Activated naive CD8-positive, alpha-beta T cell treated with anti-CD3 and anti-CD28 coated beads, Interleukin-2, amount 50 U/mL, for 24 hours (primary cell): ENCODE results near the gene ZBTB7C.

Source experiments
- ATAC-seq: fragments of 150-1000 bp; cut with Tn5 transposase; one replicate; pipeline ENCODE4 v1.10.0; 2021
- DNase-seq: peaks from one replicate; pipeline ENCODE4 v3.0.0; 2021
- H3K27ac Mint-ChIP-seq: one replicate; pipeline ENCODE4 v1.8.0; 2021; ENCODE audit warnings: mild to moderate bottlenecking, mixed read lengths
- H3K27me3 Mint-ChIP-seq: one replicate; pipeline ENCODE4 v1.8.0; 2021; ENCODE audit warnings: mixed read lengths
- H3K36me3 Mint-ChIP-seq: one replicate; pipeline ENCODE4 v1.8.0; 2021; ENCODE audit warnings: low read depth, mixed read lengths
- H3K4me1 Mint-ChIP-seq: one replicate; pipeline ENCODE4 v1.8.0; 2021; ENCODE audit warnings: mixed read lengths
- H3K4me3 Mint-ChIP-seq: one replicate; pipeline ENCODE4 v1.8.0; 2021; ENCODE audit warnings: mild to moderate bottlenecking, moderate library complexity, mixed read lengths
- H3K9me3 Mint-ChIP-seq: one replicate; pipeline ENCODE4 v1.8.0; 2021; ENCODE audit warnings: mixed read lengths

ZBTB7C gene

DNA sequence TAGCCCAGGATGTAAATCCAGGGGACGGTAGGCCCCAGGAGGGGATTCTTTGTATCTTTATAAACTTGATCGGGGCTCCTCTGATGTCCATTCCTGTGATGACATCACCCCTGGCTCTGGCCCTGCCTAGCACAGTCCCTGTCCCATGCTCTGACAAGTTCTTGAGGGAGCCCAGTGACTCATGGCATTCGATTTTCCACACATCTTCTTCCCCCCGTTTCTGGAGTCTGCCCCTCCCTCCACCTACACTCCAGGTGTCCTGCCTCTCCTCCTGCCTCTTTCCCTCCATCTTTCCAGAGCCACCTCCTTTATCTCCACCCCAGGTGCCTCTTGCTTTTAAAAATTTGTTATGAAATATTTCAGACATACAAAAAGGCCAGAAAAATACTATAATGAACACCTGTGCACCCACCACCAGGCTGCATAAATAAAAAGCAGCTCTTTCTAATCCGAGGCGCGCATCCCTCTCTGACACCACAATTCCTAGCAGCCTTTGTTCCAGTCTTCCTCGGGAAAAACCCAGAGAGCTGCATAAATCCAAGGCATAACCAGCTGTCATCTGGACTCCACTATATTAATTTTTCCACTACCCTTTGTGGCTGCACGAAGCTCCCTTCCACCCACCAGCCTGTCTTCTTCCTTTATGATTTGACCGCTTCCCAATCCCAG lies 207.7 kb downstream of the ZBTB7C start:
- no peak for ATAC-seq
- no peaks in the 10 kb centered on the region for H3K4me1 Mint-ChIP-seq
- peaks cover 40% of the 10 kb centered on the region for H3K27me3 Mint-ChIP-seq
- H3K9me3 Mint-ChIP-seq = no peaks in the 10 kb centered on the region
- H3K36me3 Mint-ChIP-seq = no peaks in the 10 kb centered on the region
- H3K4me3 Mint-ChIP-seq = no peak overlapping the region
- H3K27ac Mint-ChIP-seq = no peak overlapping the region
- DNase-seq = no peak

DNA sequence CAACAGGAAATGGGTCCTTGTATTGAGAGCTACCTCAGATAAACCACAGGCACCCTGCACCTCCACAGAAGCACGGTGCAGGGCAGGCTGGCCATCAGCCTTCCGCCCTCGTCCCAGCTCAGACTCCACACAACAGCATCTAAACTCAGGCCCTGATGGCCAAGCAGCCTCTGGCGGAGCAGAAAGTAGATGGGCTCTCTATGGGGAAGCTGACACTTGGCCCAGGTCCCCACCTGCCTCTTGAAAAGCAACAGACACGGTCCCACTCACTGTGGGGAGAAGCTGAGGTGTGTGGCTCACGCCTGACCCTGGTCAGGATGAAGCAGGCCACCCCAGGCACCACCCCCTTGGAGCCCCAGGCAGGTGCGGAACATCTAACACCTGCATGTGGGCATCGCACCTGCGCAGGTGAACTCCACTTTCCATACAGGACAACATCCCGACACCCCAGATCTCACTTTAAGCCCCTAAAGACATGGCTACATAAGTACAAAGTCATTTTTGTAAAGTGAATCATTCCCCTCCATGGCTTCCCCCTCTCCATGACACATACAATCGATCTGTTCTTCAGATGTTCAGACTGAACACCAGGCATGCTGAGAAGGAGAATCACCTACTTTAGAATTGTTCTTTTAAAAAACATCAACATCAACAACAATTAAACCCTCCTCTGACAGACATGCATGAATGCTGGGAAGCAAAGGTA lies 208.4 kb downstream of the ZBTB7C start:
- DNase-seq = no peak
- Mint-ChIP-seq H3K4me1 (no peaks in the 10 kb centered on the region), H3K36me3 (no peaks in the 10 kb centered on the region), H3K27ac (no peak overlapping the region), H3K27me3 (peaks cover 42% of the 10 kb centered on the region), H3K9me3 (no peaks in the 10 kb centered on the region), H3K4me3 (no peak overlapping the region)
- no peak for ATAC-seq

DNA sequence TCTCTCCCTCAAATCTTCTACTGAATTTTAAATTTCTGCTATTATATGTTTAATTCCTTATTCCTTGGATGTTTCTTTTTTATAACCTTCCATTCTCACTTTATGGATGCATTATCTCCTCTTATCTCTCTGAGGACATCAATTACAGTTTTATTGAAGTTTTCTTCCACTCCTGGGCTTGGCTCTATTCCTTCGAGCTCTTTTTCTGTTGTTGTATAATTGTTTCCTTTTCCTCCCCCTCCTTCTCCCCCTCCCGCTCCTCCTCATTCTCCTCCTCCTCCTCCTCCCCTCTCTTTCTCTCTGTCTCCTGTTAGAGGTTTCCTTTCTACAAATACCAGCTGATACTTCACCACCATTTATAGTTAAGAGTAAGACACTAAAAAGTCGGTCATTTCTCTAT lies 209.8 kb downstream of the ZBTB7C start:
- no peaks in the 10 kb centered on the region for H3K4me1 Mint-ChIP-seq
- no peak overlapping the region for H3K27ac Mint-ChIP-seq
- no peaks in the 10 kb centered on the region for H3K9me3 Mint-ChIP-seq
- H3K4me3 Mint-ChIP-seq = no peak overlapping the region
- DNase-seq (no peak), ATAC-seq (no peak)
- H3K36me3 Mint-ChIP-seq = no peaks in the 10 kb centered on the region
- peaks cover 40% of the 10 kb centered on the region for H3K27me3 Mint-ChIP-seq

DNA sequence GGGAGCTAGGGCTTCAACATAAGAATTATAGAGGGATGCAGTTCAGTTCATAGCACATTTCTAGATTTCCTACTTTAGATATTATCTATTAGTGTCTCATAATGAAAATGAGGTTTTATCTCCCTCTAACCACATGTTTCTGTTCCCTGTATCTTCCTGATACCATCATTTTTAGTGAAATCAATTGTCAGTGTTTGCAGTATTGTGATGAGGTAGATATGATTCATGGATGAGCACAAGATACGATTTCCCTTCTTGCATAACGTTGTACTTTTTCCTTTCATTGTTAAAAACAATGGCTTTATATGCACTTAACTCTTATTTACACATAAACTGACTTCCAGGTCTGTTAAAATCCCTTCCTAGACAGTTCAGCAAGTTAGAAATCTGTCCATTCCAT lies 211.4 kb downstream of the ZBTB7C start:
- DNase-seq (no peak), ATAC-seq (no peak)
- Mint-ChIP-seq H3K9me3 (no peaks in the 10 kb centered on the region), H3K27ac (no peak overlapping the region), H3K36me3 (no peaks in the 10 kb centered on the region), H3K4me1 (no peaks in the 10 kb centered on the region), H3K4me3 (no peak overlapping the region), H3K27me3 (peaks cover 34% of the 10 kb centered on the region)

DNA sequence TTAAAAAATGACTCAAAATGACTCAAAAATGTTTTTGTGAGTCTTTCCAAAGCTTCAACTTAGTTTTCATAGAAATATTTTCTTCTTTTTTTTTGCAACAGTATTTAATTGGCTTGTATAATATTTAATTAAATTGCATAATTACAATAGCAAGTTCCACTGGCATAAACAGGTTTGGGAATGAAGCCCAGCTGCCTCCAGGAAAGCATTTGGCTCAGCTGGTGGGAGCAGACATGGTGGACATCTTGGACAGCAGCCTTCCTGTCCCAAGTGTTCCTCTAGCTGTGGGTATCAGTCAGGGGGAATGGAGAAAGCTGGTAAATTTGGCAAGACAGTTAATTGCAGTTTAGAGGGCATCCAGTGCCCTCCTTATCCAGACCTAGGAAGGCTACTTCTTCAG lies 213.4 kb downstream of the ZBTB7C start:
- H3K4me1 Mint-ChIP-seq = no peaks in the 10 kb centered on the region
- H3K27ac Mint-ChIP-seq = no peak overlapping the region

DNA sequence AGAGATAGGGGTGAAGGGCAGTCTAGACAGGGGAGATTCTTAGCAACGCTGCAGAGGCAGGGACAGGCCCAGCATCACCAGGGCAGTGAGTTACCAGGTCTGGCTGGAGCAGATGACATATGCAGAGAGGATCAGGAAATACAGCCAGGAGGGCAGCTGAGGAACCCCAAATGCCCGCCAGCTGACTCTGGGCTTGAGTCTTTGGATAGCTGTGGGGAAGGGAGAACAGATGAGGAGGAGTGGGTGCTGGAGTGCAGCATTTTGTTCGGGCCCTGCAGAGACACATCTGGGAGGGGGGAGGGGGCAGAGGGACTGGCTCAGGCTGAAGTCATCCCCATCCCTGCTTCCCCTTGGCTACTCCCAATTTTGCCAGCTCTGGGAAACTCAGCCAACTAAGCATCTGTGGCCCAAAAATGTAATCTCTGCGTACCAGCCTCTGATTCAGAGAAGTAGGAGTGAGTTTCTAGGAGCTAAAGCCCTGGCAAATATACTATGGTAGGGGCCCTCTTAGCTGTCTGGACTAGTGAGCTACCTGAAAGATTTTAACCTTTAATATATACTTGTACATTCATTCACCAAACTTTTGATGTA lies 214.5 kb downstream of the ZBTB7C start:
- no peak overlapping the region for H3K27ac Mint-ChIP-seq
- ATAC-seq (no peak), DNase-seq (no peak)
- H3K4me1 Mint-ChIP-seq = no peaks in the 10 kb centered on the region
- H3K9me3 Mint-ChIP-seq = no peaks in the 10 kb centered on the region
- H3K4me3 Mint-ChIP-seq = no peak overlapping the region
- H3K27me3 Mint-ChIP-seq = peaks cover 24% of the 10 kb centered on the region
- H3K36me3 Mint-ChIP-seq = no peaks in the 10 kb centered on the region

More for the DNA sequence above, 213.4 kb downstream of the ZBTB7C start:
- Mint-ChIP-seq H3K36me3 (no peaks in the 10 kb centered on the region), H3K9me3 (no peaks in the 10 kb centered on the region), H3K4me3 (no peak overlapping the region), H3K27me3 (peaks cover 31% of the 10 kb centered on the region)
- no peak for DNase-seq
- no peak for ATAC-seq

DNA sequence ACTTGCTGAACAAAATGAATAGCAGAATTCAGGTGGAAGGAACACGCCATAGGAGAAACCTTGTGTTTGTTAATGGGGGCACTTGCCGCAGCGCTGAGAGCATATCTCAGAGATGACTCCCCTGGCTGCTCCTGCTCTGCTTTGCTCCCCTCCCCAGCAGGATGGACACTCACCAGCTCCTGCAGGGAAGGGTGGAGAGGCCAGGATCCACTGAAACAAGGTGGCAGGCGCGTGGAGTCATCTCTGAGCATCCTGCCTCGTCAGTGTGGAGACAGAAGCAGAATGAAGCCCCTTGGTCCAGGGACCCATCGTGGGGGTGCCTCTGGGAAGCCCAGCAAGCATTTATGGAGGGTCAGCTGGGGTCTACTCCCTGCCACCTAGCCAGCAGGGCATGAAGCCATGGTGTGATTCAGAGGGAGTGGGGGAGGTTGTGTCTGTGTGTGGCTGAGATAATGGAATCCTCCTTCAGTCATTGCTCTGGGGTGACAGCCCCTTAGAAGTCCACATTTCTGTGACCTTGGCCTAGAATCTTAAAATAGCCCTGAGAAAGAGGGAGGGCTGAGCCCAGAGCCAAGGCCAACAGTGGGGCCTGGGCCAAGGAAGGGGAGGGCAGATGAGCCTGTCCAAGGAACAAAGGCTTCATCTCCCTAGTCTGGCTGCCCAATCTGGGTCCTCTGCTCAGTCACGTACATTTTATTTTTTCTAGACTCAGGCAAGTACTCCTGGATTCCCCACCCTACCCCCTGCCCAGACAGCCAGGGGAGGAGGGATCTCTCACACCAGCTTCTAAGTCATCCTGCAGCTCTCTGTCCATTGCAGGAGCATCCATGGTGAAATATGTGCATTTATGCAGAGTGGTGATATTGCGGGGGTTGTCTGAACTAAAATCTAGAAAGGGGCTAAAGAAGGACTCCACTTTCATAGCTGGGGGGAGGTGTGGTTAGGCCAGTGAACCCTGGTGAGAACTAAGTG lies 215.4 kb downstream of the ZBTB7C start:
- H3K27me3 Mint-ChIP-seq = peaks cover 19% of the 10 kb centered on the region
- no peak for DNase-seq

DNA sequence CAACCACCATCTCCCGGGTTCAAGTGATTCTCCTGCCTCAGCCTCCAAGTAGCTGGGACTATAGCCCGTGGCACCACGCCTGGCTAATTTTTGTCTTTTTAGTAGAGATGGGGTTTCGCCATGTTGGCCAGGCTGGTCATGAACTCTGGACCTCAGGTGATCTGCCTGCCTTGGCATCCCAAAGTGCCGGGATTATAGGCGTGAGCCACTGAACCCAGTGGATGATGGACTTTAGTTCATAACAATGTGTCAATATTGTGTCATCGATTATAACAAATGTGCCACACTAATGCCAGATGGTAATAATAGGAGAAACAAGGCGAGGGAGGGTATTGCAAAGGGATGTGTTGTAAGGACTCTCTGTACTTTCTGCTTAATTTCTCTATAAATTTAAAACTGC lies 216.6 kb downstream of the ZBTB7C start:
- Mint-ChIP-seq H3K9me3 (no peaks in the 10 kb centered on the region), H3K27me3 (peaks cover 18% of the 10 kb centered on the region), H3K36me3 (no peaks in the 10 kb centered on the region), H3K4me1 (no peaks in the 10 kb centered on the region), H3K4me3 (no peak overlapping the region), H3K27ac (no peak overlapping the region)
- DNase-seq (no peak), ATAC-seq (no peak)

More for the DNA sequence above, 215.4 kb downstream of the ZBTB7C start:
- no peak for ATAC-seq
- no peaks in the 10 kb centered on the region for H3K9me3 Mint-ChIP-seq
- no peaks in the 10 kb centered on the region for H3K36me3 Mint-ChIP-seq
- H3K27ac Mint-ChIP-seq = no peak overlapping the region
- H3K4me3 Mint-ChIP-seq = no peak overlapping the region
- no peaks in the 10 kb centered on the region for H3K4me1 Mint-ChIP-seq

DNA sequence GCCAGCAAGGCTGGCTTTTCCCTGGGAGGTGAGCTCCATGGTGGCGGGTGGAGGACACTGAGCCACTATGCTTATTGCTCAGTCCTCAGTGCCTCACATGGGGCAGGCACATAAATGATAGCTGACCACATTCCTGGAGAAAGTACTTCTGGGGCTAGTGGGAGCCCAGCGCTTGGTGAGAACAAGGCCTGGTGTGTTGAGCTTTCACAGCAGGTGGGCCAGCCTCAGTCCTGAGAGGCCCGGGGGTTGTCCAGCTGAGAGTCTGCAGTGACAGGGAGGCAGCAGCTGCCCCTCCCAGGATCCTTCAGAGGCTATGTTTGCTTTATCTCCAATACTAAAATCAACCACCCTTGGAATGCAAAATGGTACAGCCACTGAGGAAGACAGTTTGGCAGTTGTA lies 217.7 kb downstream of the ZBTB7C start:
- Mint-ChIP-seq H3K4me1 (no peaks in the 10 kb centered on the region), H3K9me3 (no peaks in the 10 kb centered on the region), H3K4me3 (no peak overlapping the region), H3K36me3 (no peaks in the 10 kb centered on the region), H3K27me3 (peaks cover 15% of the 10 kb centered on the region), H3K27ac (no peak overlapping the region)
- ATAC-seq (no peak), DNase-seq (no peak)

DNA sequence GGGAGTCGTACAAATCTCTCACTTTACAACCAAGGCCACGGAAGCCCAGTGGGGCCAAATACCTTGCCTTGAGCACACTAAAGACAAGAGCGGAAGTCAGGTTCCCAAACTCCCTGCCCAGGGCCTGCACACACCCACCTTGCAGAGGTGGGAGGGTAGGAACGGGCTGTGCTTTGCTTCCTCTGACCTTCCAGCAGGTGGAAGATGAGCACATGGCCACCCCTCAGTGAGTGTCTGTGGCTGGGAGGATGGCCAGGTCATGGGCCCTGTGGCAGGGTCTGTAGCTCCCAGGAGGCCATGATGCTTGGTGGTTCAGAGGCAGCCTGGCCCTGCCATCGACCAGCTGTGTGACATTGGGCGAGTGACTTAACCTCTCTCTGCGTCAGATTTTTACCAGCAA lies 218.2 kb downstream of the ZBTB7C start:
- Mint-ChIP-seq H3K27me3 (peaks cover 13% of the 10 kb centered on the region), H3K36me3 (no peaks in the 10 kb centered on the region), H3K27ac (no peak overlapping the region), H3K9me3 (no peaks in the 10 kb centered on the region), H3K4me1 (no peaks in the 10 kb centered on the region), H3K4me3 (no peak overlapping the region)
- no peak for ATAC-seq
- no peak for DNase-seq

DNA sequence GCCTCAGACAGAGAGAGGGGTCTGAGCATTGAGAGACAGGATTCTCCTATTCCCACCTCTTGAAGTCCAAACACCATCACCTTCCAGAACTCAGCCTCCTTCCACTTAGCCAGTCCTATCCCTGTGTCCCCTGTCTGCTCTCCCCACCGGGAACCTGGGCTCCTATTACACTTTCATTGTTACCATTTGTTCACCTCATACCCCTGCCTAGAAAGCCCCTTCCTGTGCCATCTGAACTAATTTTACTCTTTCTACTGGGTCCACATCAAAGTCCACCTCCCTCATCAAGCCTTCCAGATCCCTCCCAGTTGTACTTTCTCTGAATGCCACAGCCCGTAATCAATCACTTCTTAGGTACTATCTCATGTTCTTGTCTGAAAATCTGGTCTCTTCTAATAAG lies 220.6 kb downstream of the ZBTB7C start:
- DNase-seq (no peak), ATAC-seq (no peak)
- no peaks in the 10 kb centered on the region for H3K36me3 Mint-ChIP-seq
- no peaks in the 10 kb centered on the region for H3K9me3 Mint-ChIP-seq
- peaks cover 13% of the 10 kb centered on the region for H3K27me3 Mint-ChIP-seq
- no peak overlapping the region for H3K27ac Mint-ChIP-seq
- H3K4me1 Mint-ChIP-seq = no peaks in the 10 kb centered on the region
- no peak overlapping the region for H3K4me3 Mint-ChIP-seq

DNA sequence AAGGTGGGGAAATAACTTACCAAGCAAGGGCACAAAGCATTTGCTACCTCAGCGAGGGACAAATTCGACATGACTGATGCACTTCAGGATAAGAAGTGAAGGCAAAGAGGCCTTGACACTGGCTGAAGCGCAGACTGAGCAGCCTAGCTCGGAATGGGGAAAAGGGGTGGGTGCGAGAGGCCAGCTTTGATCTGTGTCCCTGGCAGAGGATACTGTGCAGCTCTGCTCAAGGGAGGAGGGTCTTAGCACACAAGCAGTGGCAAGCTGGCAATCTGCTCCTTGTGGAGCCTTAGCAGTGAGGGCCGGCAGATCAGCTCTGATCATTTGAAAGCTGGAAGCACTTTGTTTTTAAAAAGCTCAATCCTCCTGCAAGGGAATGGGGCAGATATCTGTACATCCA lies 222.3 kb downstream of the ZBTB7C start:
- H3K36me3 Mint-ChIP-seq = no peaks in the 10 kb centered on the region
- H3K27me3 Mint-ChIP-seq = peaks cover 14% of the 10 kb centered on the region
- DNase-seq (no peak), ATAC-seq (no peak)
- no peak overlapping the region for H3K4me3 Mint-ChIP-seq
- H3K4me1 Mint-ChIP-seq = no peaks in the 10 kb centered on the region
- H3K9me3 Mint-ChIP-seq = no peaks in the 10 kb centered on the region
- no peak overlapping the region for H3K27ac Mint-ChIP-seq

DNA sequence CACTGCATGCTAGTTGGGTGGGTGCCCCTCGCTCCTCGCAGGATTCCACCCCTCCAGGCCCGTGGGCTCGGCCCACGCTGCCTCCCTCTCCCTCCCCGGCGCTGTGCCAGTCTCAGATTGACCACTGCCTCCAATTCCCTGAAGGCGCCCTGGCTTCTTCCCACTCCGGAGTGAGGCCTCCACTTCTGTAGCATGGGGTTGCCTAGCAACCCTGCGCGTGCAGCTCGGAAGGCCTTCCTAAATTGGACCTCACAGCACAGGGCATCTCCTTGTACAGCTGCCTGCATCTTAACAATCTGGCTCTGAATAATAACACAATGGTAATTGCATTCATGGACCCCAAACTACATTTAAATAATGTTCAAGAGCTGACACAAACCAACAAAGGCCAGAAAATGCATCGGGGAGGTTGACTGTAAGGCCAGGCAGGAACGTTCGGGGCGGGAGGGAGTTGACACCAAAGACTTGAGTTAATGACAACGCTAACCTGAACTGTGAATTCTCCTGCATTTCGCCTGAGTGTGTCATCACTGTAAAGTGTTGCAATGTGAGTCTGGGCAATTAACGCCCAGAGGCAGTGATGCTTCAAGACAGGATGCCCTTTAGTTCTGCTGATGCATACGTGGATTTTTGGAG lies 222.9 kb downstream of the ZBTB7C start:
- Mint-ChIP-seq H3K36me3 (no peaks in the 10 kb centered on the region), H3K4me3 (no peak overlapping the region), H3K27ac (no peak overlapping the region), H3K9me3 (no peaks in the 10 kb centered on the region), H3K27me3 (peaks cover 11% of the 10 kb centered on the region), H3K4me1 (no peaks in the 10 kb centered on the region)
- no peak for DNase-seq
- no peak for ATAC-seq

DNA sequence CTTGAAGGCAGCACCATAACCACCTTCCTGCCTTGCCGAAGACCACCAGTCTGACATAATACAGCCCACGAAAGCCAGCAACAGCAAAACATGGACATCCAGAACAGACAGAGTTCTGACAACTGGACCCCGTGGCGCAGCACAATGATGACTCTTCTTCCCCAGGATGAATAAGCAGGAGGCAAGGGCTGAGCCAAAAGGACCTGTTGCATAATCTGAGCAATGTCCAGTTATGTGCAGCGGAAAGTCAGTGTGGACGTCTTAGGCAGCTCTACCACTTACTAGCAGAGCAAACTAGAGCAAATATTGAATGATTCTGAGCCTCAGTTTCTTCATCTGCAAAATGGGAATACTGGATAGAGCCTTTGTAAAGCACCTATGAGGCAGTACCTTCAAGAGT lies 225.1 kb downstream of the ZBTB7C start:
- peaks cover 12% of the 10 kb centered on the region for H3K27me3 Mint-ChIP-seq
- H3K4me3 Mint-ChIP-seq = no peak overlapping the region
- no peaks in the 10 kb centered on the region for H3K4me1 Mint-ChIP-seq
- H3K36me3 Mint-ChIP-seq = no peaks in the 10 kb centered on the region
- ATAC-seq (no peak), DNase-seq (no peak)
- no peaks in the 10 kb centered on the region for H3K9me3 Mint-ChIP-seq
- H3K27ac Mint-ChIP-seq = no peak overlapping the region
